GM18909 (cell line): Measurements from ENCODE around the gene MATN3.

ENCODE experiments used
- ATAC-seq: cut with Tn5 transposase; IDR thresholded peaks from one replicate; pipeline ENCODE4 v1.9.1; 2021; ENCODE audit warnings: mild to moderate bottlenecking; ENCODE audit not compliant: unreplicated experiment, poor library complexity

The MATN3 gene

DNA sequence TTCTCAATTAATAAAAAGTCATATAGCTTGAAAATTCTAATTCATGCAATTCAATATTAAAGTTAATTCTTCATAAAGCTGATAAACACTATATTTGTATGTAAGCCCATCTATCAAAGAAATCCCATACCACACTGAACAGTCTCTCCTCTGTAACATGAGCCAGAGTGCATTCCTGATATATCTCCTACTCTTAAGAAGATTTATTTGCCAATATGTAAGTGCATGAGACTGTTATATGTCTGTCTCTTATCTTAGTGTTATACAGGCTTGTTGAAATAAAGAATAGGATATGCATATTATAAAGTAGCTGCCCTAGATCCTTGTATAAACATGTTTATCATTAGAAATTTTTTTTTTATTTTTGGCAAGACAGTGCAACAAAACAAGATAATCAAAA lies 70.3 kb downstream of the MATN3 start:
- ATAC-seq: no peak
